Stimulated activated CD8-positive, alpha-beta memory T cell treated with anti-CD3 and anti-CD28 coated beads, Interleukin-12 subunit alpha, Interleukin-12 subunit beta, amount 100 ng/mL, for 1 hour (primary cell): ENCODE results near the gene TNFRSF9.

Experiments
- DNase-seq: peaks from one replicate; pipeline ENCODE4 v3.0.0-alpha.2; 2020; ENCODE audit warnings: low read depth

TNFRSF9 gene

DNA sequence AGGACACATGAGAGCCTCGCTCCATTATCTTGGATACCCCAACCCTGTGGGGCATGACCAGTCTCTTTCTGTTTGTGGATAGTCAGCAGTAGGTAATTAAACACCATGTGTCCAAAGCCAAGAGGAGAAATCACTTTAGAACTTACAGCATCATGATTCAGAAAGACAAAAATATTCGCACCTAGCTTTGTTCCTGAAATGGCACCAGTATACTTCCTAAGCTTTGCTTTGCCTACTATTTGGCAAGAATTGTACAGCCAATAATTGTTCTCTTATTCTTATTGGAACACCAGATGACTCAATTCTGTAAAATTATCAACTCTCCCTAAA lies 24.2 kb downstream of the TNFRSF9 start:
- no peak for DNase-seq

DNA sequence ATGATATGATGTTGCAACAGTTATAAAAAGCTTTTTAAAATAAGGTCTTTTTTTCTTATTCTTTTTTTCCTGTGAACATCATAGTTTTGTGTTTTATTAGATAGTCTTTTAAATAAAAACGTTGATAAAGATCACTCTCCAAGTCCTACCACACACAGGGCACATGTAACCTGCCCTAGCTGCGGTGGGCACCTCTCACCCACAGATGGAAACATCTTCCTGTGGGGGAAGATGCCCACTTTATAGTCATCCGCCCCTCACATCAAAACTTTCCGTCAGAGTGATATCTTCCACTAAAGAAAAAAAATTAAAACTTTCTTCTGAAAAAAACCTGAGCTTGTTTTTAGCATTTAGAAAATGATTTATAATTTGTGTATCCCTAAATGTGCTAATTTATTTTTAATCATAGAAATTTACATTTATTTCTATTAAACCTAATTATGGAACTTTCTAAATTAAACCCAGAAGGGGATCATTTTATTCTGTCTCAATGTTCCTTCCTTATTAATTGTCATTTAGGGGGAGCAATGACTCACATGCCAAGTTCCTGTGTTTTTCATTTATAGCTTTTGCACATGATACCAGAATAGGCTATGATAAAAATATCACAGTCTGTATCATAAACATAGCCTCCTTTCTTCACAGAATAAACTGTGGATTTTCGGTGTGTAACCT lies 24.7 kb downstream of the TNFRSF9 start:
- peak; percentile 47 for DNase-seq

DNA sequence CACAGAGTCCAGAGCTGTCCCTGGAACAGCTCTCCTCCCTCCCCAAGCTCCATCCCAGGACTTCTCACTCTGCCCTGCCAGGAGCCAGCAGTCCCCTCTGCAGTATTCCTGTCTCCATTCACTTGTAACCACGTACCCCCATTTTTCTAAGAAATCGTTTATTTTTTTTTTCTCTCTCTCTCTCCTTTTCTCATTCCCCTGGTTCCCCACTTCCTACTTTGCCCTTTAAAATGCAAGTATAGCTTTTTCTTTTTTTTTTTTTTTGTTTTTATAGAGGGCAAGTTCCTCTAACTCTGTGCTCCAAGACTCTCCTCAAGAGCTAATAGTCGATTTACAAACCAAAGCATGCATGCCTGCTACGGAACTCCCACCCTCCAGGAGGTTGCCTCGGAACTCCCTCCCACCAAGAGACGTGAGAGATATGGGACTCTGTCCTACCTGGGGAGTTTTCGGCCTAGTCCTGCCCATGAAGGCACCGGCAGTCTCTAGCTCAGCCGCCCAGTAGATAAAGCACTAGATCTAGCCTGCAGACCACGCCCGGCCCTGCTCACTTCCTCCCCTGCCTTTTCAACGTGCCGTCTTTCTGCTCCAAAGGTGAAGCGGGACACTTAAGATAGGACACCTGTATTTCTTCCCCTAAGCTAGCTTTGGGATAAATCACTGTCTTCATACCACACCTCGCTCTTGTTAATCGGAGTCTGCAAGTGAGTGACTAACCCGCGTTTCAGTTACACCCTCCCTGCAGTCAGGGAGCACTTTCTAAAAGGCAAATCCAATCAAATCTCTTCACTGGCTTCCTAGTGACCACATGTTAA lies 27.7 kb downstream of the TNFRSF9 start:
- no peak for DNase-seq

DNA sequence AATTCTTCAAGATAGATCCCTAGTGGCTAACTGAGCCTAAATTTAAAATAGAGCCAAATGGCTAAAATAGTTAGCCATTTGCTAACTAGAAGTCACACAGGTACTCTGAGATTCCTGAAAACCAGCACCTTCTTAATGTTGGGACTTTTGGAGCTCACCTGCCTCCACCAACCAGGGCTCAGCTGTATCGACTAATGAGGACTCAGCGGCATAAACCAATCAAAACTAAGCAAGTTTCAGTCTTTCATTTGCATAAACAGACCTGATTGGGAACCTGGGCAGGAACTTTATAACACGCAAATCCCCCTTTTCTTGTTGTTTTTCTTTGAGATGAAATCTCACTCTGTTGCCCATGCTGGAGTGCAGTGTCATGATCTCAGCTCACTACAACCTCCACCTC lies 28.5 kb downstream of the TNFRSF9 start:
- no peak for DNase-seq

DNA sequence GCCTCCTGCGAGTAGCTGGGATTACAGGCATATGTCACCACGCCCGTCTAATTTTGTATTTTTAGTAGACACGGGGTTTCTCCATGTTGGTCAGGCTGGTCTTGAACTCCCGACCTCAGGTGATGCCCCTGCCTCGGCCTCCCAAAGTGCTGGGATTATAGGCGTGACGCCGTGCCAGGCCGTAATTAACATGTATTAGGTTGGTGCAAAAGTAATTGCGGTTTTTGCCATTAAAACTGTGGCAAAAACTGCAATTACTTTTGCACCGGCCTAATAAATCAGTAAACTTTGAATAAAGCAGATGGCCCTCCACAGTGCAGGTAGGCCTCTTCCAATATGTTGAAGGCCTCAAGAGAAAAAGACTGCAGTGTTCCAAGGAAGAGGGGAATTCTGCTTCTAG lies 35.4 kb downstream of the TNFRSF9 start:
- DNase-seq = no peak

DNA sequence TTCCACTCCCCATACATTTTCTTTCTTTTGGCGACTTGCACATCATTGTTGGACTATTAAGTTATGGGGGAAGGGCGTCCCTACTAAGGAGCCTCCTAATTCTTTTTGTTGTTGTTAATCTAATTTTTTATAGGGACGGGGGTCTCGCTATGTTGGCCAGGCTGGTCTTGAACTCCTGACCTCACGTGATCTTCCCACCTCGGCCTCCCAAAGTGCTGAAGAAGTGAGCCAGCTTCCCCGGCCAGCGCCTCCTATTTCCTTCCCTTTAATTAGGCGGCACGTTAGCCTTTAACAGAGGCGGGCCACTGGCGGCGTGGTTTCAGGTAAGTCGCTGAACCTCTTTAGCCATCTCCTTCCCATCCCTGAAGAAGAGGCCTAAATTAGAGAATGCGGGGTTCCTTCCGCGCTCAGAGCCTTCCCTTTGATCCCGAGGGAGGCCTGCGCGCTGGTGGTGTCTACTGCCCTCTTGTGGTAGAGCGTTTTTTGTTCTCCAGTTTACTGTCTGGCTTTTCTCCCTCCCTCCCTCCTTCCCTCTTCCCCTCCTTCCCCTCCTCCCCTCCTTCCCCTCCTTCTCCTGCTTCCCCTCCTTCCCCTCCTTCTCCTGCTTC lies 38.1 kb downstream of the TNFRSF9 start:
- peak; percentile 55 for DNase-seq

DNA sequence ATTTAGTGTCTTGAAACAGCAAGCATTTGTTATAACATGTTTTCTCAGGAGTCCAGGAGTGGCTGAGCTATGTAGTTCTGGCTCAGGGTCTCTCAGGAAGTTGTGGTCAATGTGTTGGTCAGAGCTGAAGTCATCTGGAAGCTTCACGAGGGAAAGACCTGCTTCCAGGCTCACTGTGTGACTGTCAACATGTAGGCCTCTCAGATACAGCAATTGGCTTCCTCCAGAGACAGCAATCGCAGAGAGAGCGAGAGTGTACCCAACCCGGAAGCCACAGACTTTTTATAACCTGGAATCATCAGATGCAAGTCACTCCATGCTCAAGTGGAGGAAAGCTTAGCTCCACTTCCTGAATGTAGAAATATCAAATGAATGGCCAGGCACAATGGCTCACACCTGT lies 40.9 kb downstream of the TNFRSF9 start:
- no peak for DNase-seq

DNA sequence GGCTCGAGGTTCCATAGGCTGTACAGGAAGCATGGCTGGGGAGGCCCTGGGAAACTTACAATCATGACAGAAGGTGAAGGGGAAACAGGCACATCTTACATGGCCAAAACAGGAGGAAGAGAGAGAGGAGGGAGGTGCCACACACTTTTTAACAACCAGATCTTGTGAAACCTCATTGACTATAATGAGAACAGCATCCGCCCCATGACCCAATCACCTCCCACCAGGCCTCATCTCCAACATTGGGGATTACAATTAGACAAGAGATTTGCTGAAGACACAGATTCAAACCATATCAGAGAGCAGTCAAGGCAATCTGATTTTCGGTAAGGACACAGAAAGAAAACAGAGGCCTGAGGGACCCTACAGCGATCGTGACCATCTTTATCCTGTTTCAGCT lies 41.7 kb downstream of the TNFRSF9 start:
- DNase-seq = no peak

DNA sequence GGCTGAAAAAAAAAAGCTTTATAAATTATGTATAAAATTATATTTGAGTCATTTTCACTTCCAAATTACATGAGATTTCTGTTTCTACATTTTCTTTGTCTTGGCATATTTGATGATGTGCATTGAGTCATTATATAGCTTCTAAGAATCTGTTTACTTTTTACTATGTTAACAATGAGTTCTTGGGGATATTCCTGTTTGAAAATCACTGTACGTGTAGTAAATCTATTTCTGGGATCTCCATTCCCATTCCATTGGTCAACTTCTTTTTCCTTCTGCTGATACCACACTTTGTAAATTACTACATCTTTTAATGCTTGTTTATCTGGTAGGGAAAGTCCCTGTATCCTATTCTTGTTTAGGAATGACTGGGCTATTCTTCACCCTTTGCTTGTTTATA lies 43.6 kb downstream of the TNFRSF9 start:
- no peak for DNase-seq

DNA sequence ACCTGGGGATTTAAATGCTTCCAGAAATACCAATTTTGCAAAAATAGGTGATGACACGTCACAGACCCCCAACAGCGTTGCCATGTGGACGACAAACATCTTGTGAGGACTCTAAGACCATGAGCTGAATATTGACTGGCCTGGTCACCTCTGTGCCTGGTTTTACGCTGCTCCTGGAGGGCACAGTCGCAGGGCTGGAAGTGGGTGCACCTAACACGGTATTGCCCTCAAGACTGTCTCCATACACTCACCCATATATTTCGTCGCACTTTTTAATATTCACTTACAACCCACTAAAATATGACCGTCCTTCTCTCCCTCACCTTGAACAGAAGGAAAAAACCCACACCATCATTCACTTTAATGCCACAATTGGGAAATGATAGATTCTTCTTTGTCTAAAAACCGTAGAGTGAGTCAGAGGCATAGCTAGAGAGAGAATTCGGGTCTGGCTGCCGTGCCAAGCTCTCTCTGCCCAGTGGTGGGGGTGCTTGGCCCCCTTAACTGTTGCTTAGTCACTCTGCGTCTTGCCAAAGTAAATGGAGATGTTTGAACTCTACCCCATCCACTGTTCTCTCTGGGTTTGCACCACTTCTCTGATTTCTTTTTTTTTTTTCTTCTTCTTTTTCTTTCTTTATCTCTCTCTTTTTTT lies 47.0 kb downstream of the TNFRSF9 start:
- DNase-seq = no peak

DNA sequence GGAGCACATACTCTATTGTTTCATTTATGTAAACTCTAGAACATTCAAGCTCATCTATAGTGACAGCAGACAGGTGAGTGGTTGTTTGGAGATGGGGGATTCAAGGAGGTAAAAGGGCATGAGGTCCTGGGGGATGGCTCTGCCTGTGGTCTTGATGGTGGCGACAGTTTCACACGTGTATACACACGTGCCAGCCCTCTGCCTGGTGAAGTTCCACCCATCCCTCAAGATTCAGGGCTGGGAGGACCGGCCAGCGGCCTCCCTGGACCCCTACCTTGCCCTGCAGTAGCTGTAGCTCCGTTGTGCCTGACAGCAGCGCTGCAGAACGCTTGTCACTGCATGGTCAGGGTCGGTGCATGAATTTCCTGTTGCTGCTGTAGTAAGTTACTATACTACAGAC lies 48.8 kb downstream of the TNFRSF9 start:
- DNase-seq = no peak

DNA sequence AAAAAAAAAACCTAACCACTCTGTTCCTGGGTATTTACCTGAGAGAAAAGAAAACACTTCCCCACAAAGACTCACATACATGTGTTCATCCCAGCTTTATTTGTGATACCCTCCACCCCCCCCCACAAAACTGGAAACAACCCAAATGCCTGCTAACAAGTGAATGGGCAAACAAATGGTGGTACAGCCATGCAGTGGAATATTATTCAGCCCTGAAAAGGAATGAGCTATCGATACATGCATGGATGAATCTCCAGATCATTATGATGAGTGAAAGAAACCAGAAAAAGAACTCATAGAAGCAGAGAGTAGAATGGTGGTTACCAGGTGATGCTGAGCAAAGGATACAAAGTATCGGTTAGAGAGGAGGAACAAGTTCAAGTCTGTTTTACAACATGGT lies 49.8 kb downstream of the TNFRSF9 start:
- no peak for DNase-seq

DNA sequence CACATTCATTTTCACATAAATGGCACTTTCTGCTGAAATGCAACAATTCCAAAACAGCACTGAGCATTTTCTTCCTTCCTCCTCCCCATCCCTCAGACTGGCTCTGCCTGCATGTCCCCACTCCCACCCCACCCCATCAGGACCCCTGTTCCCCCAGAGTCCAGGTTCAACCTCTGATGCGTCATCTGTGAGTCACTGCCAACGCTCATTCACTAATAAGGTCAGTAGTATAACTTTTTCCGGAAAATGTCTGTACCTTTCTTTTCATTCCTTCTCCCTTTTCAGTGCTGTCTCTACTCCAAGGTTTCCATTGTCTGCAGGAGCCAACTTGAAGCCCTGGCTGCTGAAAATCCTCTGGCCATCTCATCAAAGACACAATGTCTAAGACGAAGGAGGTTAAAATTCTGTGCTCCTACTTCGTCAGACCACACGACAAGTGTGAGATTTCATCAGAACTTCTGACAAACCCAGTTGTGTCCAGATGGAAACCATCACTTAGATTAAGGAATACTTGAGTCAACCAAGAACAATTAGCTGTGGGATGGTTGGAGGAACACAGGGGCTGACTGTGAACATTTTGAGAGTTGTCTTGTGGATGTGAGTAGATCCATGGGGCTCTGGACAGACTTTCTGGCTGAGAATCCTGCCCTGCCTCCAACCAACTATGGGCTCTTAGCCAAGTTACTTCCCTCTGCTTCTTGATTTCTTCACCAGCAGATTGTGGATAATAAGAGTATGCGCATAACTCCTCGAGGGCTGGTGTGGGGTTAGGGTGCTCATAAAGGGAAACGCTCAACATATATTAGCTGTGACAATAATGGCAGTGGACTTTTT lies 52.2 kb downstream of the TNFRSF9 start:
- no peak for DNase-seq

DNA sequence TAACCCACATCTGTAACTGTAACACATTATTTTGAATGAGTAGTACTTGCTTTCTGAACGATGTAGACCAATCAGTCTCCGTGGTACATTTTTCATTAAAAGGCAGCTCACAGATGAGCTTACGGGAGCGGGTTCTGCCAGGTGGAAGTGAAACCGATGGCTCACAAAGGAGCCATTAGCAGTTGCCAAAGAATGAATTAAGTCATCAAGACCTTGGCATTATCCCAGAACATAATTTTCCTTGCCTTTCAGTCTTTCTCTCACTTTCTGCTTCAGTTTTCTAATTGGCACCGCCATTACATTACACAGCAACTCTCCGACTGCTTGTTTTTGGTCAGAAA lies 54.3 kb downstream of the TNFRSF9 start:
- no peak for DNase-seq

DNA sequence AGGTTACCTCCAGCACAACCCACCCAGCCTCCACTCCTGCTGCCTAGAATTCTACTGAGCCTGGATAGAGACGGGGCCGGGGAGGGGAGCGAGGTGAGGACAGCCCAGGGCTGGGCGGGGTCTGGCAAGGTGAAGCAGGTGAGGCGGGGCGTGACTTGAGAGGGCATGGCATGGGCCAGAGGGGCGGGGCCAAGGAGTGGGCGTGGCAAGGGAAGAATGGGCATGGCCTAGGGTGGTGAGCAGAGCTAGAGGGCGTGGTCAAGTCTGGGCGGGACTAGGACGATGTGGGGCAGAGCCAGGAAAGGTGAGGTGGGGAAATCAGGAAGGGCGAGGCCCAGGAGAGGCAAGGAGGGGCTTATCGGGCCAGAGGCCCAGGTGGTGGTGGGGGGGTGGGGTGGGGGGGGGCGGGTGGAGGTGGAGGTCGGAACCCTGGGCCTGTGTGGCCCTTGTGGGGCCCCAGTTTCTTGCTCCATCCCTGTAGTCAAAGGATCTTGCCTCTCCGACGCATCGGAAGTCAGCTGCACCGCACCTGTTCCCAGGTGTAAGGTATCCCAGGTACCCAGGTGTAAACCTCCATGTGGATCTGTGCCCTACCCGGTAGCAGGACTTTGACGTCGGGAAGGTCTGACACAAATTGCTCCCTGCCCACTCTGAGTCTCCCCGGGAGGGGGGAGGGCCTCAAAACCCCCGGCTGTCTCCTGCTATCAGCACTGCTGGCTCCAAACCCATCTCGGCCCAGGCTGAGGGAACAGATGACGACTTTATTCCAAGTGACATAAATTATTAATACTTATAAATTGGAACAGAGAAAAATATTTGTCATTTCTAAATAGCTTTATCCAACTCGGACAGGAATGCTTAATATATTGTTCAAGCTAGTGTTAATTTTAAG lies 54.9 kb downstream of the TNFRSF9 start:
- no peak for DNase-seq

DNA sequence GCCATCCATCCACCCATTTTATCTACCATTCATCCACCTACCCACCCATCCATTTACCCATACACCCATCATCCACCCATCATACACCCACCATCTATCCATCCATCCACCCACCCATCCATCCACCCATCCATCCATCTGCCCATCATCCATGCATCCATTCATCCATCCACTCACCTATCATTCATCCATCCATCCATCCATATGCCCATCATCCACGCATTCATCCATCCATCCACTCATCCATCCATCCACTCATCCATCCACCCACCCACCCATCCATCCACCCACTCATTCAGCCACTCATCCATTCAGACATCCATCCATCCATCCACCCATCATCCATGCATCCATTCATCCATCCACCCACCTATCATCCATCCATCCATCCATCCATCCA lies 55.9 kb downstream of the TNFRSF9 start:
- DNase-seq = no peak

DNA sequence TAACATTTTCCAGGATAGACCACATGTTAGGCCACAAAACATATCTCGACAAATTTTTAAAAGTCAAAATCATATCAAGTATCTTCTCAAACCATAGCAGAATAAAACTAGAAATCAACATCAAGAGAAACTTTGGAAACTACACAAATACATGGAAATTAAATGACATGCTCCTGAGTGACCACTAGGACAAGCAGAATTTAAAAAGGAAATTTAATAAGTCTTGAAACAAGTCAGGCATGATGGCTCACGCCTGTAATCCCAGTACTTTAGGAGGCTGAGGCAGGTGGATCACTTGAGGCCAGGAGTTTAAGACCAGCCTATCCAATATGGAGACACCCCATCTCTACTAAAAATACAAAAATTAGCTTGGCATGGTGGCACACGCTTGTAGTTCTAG lies 61.4 kb downstream of the TNFRSF9 start:
- DNase-seq = no peak

DNA sequence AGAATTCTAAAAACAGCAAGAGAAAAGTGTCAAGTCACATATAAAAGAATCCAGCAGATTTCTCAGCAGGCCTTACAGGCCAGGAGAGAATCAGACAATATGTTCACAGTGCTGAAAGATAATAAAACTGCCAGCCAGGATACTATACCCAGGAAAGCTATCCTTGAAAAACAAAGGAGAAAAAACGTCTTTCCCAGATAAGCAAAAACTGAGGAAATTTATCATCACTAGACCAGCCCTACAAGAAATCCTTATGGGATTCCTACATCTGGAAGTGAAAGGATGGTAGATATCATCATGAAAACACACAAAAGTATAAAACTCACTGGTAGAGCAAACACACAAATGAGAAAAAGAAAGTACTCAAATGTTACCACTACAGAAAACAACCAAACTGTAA lies 62.6 kb downstream of the TNFRSF9 start:
- DNase-seq = no peak

DNA sequence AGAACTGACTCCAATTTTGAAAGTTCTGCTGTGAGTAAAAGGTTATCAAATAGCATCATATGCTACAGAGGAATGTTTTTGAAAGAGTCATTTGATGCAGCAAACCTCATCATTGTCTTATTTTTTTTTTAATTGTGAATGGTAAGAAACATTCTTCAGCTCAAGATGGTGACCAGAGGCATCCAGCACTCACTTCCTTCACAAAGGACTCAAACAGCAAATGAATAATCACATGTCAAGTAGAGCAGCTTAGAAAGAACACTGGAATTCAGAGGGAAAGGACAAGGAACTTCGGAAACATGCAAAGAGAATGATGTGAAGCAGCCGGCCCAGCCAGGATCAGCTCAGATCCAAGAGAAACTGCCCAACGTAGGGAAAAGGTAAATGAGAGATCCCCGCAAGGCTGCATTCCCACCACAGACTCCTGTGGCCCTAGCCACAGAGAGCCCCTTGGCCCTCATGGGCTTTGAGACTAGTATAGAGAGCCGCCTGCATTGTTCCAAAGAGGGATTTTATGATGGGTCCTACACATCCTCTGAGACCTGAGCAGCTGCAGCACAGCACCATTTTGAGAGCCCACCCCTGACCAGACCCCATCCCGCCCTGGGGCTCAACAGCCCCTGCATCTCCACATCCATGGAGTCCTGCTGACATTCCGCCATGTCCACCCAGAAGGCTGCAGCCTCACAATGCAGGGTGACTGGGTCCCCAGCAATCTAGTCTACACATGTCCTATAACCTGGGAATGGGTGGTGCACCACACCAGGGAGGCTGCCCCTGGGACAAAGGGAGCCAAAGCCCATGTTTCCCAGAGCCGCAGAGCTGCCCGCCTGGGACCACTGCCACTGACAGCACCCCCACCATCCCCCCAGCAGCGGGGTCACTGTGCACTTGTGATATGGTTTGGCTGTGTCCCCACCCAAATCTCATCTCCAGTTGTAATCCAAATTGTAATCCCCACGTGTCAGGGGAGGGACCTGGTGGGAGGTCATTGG lies 66.5 kb downstream of the TNFRSF9 start:
- DNase-seq = no peak

DNA sequence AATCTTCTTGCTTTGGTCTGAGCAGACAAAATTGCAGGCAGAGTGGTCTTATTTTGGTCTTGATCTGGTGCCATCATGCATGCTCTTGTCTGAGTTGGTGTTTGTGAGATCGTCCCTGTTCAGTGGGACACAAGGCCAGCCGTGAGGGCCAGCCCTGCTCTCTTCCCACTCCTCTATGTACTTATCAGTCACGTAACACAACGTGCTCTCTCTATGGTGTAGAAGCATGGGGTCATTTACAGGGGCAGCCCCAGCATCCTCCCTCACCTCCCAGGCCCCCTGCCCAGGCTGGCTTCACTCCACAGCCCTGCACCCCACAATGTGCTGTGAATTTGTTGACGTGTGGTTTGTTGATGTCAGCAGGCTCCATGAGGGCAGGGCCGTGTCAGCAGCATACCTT lies 69.5 kb downstream of the TNFRSF9 start:
- no peak for DNase-seq
